ENCODE data around the gene U2AF2.

The U2AF2 gene

DNA sequence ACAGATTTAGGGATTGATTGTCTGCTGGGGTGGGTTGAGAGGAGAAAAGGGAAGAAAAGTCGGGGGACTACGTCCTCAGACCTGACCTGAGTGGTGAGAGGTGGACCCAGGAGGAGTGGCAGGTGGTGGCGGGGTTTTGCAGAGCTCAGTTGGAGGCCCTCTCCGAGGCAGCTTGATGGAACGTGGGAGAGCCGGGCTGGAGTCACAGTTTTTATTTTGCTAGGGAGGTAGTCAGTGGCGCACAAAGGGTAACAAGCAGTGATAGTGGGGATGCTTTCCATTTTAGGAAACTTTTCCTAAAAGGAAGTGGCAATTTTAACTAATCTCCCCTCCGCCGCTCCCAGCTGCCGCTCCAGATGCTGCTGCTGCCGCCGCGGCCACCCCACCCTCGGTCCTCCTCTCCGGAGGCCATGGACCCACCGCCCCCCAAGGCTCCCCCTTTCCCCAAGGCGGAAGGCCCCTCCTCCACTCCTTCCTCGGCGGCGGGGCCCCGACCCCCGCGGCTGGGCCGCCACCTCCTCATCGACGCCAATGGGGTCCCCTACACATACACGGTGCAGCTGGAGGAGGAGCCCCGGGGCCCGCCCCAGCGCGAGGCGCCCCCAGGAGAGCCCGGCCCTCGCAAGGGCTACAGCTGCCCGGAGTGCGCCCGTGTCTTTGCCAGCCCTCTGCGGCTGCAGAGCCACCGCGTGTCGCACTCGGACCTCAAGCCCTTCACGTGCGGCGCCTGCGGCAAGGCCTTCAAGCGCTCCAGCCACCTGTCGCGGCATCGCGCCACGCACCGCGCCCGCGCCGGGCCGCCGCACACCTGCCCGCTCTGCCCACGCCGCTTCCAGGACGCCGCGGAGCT lies 12.5 kb upstream of the U2AF2 start:
- no peak for DNase-seq (ENCODE audit: low read depth in 4 of 4, low spot score in 1 of 4)

DNA sequence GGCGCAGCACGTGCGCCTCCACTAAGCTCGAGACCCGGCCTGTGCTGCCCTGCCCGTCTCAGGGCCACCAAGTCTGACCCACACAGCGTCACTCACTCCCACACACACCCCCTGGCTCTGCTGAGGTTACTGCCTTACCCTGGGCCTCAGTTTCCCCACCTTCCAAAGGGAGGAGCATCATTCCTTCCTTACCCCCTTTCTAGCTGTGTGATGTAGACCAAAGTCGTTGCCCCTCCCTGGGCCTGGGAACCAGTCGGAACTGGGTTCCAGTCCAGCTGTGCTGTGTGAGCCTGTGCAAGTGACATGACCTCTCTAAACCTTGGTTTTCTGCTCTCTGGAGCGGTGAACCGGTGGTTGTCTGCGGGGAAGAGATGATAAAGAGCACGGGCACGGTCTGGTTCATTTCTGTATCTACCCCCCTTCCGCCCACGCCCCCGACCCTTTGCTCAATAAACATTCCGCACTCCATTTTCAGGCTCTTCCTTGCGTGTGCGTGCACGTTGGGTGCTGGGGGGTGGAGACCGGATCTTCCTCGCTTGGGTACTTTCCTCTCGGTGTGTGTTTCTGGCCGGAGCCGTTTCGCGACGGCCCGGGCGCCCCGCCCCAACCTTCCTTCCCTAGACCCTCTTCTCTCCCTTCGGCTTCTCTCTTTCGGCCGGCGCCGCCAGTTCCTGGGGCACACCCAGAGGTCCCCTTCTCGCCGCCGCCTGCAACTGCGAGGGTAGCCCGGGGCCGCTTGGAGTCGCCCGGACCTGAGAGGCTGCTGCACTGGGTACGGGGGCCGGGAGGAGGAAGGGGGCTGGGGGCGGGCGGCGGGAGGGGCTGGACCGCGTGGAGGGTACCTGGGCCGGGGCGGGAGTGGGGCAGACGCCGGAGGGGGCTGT lies 11.6 kb upstream of the U2AF2 start, which contains the start of gene ZNF581:
Gene ZNF581 (plus strand): TSS at position 647 of the 884 bp plus-strand sequence. CDS start 923 bp downstream, outside the sequence.
- peak; percentile 65 to 82 (median 76) for DNase-seq (ENCODE audit: low read depth in 4 of 4, low spot score in 1 of 4)

DNA sequence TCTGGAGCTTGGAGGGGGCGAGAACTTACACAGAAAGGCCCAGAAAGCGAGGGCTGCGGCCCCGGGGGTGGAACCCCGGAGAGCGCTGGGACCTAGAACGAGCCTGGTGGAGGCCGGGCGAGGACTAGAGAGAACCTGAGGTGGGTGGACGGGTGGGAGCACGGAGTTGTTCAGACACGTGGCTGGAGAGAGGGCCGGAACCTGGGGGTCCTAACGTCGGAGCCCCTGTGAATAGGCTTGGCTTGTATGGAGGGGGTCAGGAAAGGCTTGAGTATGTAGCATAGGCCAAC lies 11.0 kb upstream of the U2AF2 start:
- DNase-seq (ENCODE audit: low read depth in 4 of 4, low spot score in 1 of 4) = no peak

DNA sequence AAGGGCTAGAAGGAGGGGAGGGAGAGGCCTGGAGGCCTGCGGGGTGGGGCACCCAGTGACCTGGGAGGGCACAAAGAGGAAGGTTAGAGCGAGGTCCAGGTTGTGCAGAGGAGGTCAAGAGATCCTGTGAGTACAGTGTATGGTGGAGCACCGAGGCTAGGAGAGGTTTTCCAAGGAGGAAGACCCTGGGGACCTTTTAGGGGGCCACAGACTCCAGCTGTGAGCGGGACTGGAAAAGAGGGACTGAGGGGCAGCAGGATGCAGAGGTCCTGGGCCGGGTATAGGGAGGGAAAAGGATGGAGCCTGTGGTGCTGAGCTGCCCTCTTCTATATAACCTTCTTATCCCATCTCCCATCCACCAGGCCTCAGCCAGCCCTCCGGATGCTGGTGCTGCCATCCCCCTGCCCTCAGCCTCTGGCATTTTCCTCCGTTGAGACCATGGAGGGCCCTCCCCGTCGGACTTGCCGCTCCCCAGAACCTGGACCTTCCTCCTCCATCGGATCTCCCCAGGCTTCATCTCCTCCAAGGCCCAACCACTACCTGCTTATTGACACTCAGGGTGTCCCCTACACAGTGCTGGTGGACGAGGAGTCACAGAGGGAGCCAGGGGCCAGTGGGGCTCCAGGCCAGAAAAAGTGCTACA lies 10.5 kb upstream of the U2AF2 start:
- DNase-seq (ENCODE audit: low read depth in 4 of 4, low spot score in 1 of 4) = no peak

DNA sequence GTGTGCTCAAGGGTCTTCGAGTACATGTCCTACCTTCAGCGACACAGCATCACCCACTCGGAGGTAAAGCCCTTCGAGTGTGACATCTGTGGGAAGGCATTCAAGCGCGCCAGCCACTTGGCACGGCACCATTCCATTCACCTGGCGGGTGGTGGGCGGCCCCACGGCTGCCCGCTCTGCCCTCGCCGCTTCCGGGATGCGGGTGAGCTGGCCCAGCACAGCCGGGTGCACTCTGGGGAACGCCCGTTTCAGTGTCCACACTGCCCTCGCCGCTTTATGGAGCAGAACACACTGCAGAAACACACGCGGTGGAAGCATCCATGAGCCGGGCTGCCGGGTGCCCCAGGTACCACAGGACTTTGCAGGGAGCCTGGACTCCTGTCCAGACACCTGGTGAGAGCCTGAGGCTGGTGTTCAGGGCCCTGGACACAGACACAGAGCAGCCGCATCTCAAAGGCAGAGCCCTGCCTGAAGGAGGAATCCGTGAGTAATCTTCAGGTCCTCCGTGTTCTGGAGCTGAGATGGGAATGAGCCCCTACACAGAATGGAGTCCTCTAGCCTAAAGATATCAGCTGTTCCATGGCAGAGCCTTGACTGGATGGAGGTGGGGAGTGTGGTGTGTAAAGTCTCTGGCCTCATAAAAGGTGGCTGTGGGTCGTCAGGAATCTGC lies 9.9 kb upstream of the U2AF2 start:
- DNase-seq (ENCODE audit: low read depth in 4 of 4, low spot score in 1 of 4) = no peak

DNA sequence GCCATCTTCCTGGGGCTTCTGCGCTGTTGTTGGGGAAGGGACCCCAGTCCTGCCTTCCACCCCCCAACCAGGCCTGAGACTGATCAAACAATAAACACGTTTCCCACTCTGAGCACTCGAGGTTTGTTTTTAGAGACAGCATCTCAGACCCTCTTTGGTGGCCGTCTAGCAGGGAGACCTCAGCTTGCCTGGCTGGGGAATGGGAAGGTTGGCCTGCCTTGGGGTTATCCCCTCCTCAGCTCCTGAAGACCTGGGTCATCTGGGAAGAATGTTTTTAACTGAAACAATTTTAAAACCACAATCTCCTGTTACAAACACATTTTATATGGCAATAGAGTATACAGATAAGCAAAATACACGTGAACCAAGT lies 9.3 kb upstream of the U2AF2 start:
- no peak for DNase-seq (ENCODE audit: low read depth in 4 of 4, low spot score in 1 of 4)

DNA sequence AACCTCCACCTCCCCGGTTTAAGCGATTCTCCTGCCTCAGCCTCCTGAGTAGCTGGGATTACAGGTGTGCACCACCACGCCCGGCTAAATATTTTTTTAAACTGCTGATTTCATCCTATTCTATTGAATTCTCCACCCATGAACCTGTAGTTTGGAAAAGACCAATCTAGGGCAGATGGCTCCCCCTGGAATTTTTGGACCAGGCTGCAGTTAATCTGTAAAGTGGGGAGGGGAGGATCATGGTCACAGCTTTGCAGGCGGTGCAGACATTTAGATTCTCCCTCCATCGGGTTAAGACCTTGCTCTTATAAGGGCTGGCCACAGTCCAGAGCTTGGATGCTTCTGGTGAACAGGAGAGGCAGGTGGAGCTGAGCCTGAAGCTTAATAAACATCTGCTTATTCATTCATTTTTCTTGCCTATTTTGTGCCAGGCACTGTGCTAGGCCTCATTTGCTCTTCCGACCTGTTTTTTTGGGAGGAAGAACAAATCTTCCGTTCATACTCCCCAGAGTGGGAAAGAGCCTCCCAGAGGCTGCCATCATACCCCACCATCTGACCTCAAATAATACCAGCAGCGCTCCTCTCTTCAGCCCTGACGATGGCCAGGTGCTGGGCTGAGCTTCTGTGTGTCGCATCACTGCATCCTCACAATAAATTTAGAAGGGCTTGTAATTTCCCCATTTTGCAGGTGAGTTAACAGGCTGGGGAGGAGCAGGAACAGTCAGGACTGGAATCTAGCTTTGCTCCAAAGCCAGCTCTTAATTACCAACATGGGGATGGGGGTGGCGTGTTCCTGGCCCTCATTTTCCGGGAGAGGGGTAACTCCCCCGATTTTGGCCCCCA lies 7.7 kb upstream of the U2AF2 start:
- DNase-seq (ENCODE audit: low read depth in 4 of 4, low spot score in 1 of 4) = no peak

DNA sequence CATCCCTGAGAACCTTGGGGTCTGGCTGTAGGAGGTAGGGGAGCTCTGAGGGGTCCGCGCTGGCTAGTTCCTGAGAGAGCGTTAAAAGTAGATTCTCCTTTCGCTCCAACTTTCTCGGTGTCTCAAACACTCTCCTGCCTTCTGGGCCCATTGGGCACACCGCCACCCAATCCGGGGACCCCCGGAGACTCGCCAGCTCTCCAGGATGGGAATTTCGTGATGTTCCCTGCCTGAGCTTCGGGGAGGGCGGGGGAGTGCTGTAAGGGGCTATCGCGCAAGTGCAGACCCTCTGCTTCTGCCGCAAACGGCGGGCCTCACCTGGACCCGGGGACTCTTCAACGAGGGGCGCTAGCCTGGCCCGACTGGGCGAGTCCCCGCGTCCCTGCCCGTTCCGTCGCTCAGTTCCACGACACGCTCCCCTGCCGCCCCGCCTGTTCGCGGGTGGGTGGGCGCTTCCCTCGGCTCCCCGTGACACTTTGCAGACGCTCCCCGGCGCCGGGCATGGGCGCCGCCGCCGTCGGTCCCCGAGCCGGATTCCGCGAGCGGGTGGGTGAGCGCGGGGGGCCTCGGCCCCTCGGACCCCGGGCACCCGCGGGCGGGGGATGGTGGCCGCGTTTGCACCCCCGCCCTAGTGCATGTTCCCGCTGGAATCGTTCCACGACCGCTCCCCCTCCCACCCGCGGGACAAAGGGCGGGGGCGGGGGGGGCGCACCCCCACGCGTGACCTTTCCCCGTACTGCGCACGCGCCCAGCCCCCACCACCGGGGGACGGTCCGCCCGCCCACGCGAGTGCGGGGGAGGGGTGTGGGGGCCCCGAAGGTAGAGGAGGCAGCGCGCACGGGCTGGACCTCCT lies 6.9 kb upstream of the U2AF2 start, which contains the start of gene CCDC106:
Gene CCDC106 (plus strand): TSS at position 481 of the 853 bp plus-strand sequence. CDS start 835 bp downstream, outside the sequence.
- DNase-seq (ENCODE audit: low read depth in 4 of 4, low spot score in 1 of 4) = peak in 1 of 4 experiments; percentile 35

DNA sequence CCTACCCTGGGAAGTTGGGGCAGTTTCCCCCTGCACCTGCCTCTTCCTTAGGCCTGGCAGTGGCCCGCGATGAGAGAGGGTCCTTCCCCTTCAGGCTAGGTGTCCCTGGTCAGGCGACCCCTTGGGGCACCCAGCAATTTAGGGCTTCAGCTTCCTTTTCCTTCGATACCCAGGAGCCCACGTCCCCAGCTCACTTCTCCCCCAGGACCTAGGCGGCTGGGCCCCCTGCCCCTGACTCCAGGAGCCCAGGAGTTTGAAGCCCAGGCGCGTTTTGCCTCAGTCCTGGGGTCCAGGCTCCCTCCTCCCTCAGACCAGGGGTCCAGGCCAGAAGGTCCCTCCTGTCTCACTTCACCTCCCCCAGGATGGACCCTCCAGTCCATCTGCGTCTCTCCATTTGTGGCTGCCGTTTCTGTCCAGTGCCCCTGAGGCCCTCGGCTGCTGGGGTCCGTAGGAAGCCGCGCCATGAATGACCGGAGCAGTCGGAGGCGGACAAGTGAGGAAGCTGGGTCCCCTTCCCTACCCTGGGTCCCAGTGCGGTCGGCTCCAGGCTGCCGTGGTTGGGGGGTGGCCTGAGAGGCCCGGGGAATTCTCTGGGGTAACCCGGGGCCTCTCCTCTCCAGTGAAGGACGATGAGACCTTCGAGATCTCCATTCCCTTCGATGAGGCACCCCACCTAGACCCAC lies 6.1 kb upstream of the U2AF2 start:
- DNase-seq (ENCODE audit: low read depth in 4 of 4, low spot score in 1 of 4) = no peak

DNA sequence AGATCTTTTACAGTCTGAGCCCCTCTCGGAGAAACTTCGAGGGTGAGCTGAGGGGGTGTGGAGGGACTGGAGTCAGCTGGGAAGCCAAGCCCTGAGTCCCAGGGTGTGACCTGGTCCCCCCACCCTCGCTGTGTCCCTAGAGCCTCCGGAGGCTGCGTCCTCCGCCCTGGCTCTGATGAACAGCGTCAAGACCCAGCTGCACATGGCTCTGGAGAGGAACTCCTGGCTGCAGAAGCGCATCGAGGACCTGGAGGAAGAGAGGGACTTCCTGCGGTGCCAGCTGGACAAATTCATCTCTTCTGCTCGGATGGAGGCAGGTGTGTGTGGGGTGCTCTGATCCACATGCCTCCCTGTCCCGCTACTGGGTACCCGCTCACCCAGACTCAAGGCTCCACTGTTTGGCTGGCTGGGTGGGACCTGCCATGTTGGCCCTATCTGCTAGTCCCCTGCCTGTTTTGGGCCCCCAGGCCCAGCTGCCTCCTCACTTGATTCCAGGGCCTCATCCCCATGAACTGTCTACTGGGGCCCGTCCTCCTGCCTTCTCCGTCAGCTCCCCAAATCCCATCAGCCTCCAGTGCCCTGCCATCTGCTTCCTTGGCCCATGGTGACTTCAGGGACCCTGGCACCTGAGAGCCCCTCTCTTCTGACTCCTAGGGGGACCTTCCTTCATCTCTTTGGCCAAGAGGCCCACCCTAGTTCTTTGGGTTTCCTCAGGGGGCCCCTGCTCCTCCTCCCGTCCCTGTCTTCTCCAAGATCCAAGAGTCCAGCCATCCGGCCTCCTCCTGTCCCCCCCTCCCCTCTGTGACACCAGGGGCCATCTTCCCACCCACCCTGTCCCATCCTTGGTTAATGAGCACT lies 5.3 kb upstream of the U2AF2 start:
- DNase-seq (ENCODE audit: low read depth in 4 of 4, low spot score in 1 of 4) = no peak

DNA sequence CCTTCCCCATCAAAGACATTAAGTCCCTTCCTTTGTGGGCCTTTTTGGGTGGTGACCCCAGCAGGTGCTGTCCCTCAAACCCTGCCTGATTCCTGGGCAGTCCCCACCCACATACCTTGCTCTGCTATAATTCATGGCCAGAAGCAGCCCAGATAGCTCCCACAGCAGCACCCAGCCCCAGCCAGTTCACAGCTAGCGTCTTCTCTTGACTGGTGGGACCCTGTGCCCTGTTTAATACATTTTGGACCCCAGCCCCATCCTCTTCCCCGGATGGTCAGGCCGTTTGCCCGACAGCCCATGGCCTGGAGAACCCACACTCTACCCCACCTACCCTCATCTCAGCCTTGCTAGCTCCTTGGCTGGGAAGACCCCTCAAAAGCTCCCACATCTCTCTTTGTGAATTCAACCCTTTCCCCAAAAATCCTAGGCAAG lies 4.7 kb upstream of the U2AF2 start:
- DNase-seq (ENCODE audit: low read depth in 4 of 4, low spot score in 1 of 4) = no peak

DNA sequence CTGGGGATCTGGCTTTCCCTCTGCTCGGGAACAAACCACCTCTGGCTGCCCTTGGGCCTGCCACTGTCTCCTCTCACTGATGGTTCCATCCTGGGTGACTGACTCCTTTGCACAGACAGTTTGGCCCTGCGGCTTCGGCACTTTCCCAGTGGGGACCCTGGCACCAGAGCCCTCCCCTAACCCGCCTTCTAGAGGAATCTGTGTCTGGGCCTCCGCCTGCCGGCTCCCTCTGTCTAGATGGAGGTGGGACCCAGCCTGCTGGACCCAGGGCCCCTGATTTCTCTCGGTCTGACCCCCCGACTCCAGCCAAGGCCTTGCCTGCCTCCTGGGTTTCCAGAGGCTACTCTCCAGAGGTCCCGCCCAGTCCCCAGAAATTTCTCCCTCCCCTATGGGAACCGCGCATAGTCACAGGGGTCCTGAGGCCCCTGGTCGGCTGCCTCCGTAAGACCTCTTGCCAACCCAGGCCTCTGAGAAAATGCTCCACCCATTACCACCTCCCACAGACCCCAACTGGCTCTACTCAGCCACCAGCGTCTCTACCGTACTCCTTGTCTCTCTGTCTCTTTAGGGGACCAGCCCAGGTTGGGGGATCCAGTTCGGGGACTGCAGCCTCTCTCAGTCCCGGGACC lies 4.1 kb upstream of the U2AF2 start:
- DNase-seq (ENCODE audit: low read depth in 4 of 4, low spot score in 1 of 4) = no peak

DNA sequence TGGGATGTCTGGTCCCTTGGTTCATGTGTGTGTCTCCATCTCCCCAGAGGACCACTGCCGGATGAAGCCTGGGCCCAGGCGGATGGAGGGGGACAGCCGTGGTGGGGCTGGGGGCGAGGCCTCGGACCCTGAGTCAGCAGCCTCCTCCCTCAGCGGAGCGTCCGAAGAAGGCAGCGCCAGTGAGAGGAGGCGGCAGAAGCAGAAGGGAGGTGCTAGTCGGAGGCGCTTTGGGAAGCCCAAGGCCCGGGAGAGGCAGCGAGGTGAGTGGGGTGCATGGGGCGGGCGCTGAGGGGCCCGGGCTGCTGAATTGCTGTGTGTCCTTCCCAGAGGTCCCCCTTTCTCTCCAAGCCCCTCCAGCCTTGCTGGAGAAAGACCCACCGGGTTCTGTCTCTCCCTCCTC lies 3.6 kb upstream of the U2AF2 start:
- no peak for DNase-seq (ENCODE audit: low read depth in 4 of 4, low spot score in 1 of 4)

DNA sequence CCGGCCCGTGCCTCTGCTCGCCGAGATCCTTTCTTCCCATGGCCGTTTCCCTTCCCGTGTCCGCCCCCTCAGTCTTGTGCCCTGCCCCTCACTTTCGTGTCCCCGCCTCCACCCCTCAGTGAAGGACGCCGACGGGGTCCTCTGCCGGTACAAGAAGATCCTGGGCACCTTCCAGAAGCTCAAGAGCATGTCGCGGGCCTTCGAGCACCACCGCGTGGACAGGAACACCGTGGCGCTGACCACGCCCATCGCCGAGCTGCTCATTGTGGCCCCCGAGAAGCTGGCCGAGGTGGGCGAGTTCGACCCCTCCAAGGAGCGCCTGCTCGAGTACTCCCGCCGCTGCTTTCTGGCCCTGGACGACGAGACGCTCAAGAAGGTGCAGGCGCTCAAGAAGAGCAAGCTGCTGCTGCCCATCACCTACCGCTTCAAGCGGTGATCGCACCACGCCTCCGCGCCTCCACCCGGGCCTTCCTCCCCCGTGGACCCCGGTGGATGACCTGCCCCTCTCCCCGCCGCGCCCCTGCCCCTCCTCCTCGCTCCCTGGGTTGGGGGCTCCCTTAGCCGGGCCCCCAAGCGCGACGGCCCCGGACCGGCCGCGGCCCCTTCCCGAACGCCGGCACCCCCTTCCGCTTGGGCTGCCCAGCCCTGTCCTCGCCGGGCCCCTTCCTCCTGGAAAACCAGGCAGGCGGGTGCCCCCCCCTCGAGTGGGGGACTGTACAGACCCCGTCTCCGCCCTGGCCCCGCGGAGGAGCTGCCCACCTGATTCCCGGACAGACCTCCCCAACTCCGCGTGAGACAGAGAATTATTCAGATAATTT lies 2.3 kb upstream of the U2AF2 start:
- no peak for DNase-seq (ENCODE audit: low read depth in 4 of 4, low spot score in 1 of 4)

DNA sequence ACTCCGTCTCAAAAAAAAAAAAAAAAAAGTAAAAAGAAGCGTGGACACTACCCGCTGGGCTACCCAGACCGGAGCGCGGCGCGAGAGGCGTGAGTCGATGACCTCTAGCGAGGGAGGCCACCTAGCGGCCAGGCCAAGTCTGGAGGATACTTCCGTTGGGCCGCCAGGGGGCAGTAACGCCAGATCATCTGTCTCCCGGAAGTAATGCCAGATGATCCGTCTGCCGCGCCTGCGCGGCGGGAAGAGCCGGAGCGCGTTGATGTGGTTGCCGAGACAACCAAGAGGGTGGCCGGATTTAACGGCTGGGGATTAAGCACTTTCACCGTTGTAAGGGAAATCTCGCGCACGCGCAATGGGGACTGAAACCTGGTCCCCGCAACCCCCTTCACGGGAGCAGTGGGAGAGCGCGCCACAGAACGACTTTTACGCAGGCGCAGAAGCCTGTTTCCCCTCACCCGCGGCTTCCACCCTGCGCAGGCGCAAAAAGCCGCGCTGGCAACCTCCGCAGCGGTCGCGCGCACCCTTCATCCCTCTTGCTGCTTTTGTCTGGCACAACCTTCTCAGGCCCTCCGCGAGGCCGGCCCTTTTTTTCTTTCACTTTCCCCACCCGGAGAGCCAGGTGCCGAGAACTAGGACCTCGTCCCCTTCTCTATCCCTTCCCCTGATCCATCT lies 1.0 kb upstream of the U2AF2 start:
- DNase-seq (ENCODE audit: low read depth in 4 of 4, low spot score in 1 of 4) = peak; percentile 91 to 99 (median 98)

DNA sequence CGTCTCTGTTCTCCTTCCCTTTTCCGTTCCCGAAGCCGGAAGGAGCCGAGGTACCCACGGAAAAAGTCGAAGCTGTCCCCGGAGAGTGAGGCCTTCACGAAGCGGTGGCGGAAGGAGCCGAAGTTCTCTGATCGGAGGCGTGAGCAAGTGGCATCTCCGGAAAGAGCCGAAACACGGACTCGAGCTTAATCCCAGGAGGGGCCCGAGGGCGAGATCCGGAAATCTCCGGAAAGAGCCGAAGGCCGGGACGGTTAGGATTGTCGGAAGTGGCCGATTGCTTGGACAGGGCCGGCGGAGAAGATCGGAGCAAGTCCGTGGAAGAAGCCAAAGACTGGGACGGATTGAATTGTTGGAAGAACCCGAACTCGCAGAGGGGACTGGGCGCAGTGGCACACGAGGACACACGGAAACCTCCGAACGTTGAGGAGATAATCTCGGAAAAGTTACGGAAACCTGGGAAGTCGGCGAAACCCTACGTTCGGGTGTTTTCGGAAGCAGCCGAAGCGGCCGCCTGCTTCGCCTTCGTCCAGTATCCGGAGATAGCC lies 440 bp upstream of the U2AF2 start:
- DNase-seq (ENCODE audit: low read depth in 4 of 4, low spot score in 1 of 4) = peak; percentile 93 to 98 (median 96)

Data from stimulated activated CD4-positive, alpha-beta T cell treated with anti-CD3 and anti-CD28 coated beads, Interleukin-1b, Interleukin-23, amount 100 ng/mL, for 24 hours (primary cell).